ENCODE measurements around the gene APOBR.
A peak's percentile ranks its signal among the peaks of the same experiment; 100 is the strongest.
"Not testable (repeated sequence)": the region's sequence is repeated elsewhere in the genome, so short reads cannot be mapped to it uniquely, and the experiment has no call there.

Gene APOBR

DNA sequence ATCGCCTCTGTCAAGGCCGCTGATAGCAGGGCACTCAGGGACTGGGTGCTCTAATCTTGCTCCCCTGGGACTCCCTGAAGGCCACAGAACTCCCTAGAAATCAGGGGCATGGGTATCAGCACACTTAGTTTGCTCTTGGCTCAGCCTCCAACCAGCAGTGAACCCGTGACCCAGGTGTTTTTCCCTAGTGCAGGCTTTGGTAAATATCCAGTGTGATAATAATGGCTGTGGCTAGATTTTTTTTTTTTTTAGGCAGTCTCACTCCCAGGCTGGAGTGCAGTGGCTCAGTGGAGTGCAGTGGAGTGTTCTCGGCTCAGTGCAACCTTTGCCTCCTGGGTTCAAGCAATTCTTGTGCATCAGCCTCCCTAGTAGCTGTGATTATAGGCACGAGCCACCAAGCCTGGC is 34.0 kb downstream of the APOBR start:
- no peak for DNase-seq

DNA sequence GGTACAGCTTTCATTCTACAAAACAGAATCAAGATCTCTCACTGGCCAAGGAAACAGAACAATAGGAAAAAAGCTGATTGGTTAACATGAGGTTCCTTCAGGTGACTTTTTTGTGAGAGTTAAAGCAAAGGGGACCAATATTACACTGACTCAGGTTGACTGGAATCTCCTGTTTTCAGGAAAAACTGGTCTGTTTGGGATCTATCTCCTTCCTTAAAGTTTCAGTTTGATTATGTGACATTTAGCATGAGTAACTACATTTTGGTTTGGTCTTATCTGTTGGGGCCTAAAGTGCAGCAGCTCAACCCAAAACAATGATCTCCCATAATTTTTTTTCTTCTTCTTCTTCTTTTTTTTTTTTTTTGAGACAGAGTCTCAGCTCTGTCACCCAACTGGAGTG is 34.7 kb downstream of the APOBR start:
- no peak for DNase-seq

DNA sequence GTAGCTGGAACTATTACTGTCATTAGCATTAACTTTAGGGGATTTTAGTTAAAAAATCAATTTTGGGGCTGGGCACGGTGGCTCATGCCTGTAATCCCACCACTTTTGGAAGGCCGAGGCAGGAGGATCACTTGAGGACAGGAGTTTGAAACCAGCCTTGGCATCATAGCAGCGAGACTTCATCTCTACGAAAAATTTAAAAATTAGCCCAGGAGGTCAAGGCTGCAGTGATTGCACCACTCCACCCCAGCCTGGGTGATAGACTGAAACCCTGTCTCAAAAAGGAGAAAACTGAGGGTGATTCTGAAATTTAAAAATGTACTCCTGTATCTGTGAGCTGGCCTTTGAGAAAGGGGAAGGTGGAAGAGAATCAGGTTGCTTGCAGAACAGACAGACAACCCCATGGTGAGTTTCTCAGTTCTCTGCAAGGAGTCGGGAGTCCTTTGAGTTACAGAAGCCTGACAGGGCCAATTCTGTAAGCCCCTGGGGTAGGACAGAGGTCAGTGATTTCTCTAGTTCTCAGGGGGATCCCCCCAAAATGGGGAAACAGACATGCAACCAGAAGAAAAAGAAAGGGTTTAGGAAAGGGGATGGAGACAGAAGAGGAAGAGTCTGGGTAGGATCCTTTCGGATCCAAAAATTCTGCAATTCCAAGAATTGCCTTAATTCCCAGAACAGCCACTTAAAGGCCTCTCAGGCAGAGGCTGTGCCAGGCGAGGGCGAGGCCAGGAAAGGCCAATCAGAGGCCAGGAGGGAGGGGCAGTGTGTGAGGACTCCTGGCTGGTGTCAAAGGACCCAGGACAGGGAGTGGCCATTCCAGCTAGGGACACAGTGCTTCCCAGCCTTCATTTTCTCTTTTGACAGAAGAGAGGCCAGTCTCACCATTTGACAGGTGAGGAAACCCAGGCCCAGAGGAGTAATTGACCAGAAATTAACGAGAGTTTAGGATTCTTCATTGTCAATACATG is 37.6 kb downstream of the APOBR start:
- no peak for DNase-seq

DNA sequence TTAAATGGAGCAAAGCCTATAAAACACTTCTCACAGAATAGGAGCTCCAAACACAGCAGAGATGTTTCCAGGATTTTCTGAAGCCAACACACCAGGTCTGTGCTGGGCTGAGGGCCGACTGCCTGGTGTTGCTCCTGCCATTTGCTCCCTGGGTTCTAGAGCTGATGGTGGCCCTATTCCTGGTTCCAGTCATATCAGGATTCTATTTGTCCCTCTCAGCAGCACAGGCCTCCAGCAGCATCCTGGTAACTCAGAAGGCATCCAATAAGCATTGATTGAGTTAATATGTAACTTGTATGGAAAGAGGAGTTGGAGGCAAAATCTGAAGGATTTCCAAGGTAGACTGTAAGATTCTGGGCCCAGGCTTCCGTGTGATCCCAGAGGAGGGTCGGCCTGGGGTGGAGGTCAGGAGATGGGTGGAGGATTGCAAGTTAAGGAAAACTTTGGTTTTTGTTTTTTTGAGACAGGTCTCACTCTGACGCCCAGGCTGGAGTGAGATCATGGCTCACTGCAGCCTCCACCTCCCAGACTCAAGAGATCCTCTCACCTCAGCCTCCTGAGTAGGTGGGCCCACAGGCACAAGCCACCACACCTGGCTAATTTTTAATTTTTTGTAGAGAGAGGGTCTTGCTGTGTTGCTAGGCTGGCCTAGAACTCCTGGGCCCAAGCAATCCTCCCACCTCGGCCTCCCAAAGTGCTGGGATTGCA is 38.7 kb downstream of the APOBR start:
- no peak for DNase-seq

DNA sequence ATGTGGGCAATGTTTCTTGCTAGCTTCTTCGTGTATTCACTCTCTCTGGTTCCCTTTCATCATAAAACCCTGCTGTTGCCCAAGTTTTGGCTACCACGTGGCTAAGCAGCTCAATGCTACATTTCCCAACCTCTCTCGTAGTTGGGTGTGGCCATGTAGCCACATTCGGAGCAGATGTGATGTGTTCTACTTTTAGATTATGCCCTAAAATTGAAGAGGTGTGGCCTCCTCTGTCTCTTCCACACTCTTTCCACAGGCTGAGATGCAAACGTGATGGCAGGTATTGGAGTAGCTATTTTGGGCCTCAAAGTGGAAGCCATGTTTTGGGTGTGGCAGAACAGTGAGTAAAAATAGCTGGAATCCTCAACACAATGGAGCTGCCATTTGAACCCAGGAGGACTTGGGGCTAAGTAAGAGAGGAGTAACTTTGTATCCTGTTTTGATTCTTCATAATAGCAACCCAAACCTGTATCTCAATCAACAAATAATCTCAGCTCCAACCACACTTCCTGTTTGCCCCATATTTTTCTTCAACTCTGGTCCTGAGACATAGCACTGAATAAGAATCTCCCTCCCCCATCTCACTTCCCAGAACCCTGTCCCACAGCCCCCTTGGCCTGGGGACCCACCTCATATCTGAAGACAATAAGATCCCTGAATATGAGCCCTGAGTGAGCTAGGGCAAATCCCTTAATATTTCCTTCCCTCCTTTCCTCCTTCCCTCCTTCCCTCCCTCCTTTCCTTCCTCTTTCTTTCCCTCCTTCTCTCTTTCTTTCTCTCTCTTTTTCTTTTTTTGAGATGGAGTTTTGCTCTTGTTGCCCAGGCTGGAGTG is 40.3 kb downstream of the APOBR start:
- peak; percentile 38 to 67 for DNase-seq

DNA sequence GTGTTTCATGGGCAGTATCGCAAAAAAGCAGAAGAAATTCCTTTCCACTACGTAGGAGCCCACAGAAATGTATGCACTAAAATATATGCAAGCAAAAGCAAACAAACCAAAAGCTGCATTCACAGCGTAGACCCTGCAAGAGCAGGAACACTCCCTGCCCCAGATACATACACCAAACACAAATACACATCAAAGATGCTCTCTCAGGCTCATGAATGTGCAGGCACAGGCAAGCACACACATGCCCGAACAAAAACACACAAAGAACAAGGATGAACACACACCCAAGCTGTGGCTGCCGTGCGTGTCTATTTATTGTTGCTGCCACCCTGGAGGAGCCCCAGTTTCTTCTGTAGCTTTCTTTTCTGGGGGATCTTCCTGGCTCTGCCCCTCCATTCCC is 42.6 kb downstream of the APOBR start:
- DNase-seq: no peak

DNA sequence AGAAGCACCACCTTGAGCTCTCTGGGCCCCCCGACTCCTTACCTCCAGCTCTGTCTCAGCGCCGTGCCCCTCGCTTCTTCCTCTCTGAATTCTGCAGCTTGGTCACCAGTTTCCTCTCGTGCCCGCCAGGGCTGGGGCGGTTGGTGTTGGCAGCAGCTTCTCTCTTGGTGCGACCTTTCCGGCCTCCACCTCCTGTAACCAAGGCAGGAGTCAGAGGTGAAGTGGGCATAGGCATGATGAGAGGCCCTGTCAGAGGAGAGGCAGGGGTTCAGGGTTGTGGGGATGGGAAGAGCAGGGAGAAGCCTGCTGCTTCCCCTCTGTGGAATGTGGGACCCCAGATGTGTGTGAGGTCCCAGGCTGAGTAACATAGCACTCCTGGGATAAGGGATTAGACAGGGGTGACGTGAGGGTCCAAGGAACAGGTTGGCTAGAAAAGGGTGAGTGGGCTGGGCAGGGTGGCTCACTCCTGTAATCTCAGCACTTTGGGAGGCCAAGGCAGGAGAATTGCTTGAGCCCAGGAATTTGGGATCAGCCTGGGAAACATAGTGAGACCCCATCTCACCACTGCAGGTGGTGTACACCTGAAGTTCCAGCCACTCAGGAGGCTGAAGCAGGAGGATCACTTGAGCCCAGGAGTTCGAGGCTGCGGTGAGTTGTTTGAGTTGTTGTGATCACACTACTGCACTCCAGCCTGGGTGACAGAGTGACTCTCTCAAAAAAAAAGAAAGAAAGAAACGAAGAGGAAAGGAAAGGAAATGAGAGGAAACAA is 43.7 kb downstream of the APOBR start:
- no peak for DNase-seq

DNA sequence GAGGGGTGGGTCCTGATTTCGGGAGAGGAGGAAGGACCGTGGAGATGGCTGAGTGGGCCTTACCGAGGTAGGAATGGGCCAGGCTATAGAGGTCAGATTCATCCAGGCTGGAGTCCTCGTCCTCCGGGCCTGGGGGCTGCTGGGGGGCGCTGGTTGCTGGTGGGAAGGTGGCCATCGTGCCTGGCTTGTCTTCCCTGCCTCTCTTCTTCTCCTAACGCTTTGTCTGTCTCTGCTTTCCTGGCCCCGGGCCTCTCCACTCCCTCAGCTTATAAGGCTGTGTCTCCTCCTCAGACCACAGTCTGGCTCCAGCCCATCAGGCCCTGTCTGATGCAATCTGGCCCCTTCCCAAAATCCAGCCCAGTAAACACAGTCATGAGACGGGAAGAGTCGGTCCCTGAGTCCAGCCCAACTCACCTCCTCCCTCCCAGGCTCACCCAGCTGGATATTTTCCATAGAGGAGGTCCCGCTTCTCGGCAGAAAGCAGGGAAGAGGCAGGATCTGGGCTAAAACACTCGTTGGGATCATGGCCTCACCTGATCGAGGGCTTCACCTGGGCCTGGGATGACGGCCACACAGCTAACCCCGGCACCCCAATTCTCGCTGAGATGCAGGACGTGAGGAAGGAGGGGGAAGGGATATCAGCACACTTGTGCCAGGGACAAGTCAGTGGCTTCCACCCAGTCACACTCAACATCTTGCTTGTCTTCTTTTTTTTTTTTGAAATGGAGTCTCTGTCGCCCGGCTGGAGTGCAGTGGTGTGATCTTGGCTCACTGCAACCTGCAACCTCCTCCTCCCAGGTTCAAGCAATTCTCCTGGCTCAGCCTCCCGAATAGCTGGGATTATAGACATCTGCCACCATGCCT is 44.5 kb downstream of the APOBR start, which contains the start of gene NUPR1:
Gene NUPR1, minus strand, starts transcription at position 242 of the 864 bp plus-strand sequence. Its CDS starts 67 bp downstream, at position 175.
- no peak for DNase-seq

DNA sequence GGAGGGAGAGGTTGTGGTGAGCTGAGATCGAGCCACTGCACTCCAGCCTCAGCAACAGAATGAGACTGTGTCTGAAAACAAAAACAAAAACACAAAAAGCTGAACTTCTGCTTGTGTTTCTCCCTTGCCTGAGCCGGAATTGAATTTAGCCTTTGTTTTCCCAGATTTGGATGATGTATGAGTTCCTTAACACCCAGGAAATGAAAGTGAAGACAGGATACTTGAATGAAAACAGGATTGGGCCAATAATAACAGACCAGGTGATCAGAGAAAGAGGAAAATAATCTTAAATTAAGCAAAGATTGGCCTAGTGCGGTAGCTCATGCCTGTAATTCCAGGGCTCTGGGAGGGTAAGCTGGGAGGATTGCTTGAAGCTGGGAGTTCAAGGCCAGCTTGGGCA is 45.9 kb downstream of the APOBR start:
- no peak for DNase-seq

DNA sequence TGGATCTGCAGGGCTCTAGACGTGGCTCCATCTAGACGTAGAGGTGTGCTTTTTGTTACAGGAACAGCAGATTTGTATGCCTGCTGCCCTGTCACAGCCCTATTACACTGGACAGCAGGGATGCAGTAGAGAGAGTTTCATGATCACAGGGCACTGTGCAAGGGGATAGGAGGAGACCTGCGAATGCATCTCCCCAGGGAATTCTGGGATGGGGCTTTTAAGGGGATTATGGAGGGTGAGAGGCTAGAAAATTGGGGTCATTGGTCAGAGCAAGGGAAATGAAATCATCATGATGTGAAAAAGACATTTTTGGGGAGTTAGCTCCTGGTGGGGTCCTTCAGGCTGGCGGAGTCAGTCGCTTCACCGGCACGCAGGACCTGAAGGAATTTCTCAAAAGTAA is 48.2 kb downstream of the APOBR start:
- DNase-seq: no peak

DNA sequence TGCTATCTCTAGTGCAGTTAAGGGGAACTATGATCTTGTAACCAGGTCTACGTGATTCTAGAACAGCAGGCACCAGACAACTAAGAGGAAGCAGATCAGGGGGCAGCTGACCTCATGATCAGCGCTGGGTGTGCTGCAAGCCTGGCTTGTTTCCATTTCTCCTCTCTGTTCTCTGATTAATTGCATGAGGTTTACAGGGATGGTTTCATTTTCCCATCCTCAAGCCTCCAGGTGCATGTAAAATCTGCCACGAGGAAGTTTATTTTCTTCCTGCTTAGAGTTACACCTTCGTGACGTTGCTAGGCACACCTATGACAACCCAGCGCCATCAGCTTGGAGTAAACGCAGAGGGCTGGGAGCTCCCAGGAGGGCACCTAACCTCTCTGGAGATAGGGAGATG is 48.6 kb downstream of the APOBR start:
- DNase-seq: peak; percentile 26 to 50

DNA sequence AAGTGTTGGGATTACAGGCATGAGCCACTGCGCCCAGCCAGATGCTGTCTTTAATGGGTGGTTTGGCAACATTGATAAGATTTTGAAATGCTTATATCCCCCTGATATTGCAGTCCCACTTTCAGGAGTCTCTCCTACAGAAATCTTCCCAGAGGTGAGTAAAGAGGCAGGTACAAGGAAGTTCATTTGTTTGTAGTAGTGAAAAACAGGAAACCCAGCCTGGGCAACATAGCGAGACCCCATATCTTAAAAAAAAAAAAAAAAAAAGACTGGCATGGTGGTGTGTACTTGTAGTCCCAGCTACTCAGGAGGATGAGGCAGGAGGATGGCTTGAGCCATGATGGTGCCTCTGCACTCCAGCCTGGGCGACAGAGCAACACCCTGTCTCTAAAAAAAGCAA is 50.6 kb downstream of the APOBR start:
- DNase-seq: no peak

DNA sequence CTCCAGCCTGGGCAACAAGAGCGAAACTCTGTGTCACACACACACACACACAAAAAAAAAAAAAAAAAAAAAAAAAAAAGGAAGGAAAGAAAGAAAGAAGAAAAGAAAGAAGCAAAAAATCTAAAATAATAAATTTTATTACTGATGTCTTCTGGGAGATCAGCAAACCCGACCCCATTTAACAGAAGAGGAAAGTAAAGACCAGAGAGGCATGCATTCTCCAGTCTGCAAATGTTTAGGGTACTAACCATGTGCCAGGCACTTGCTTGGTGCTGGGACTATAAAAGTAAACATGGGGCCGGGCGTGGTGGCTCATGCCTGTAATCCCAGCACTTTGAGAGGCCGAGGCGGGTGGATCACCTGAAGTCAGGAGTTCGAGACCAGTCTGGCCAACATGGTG is 51.5 kb downstream of the APOBR start:
- not testable (repeated sequence) for DNase-seq

DNA sequence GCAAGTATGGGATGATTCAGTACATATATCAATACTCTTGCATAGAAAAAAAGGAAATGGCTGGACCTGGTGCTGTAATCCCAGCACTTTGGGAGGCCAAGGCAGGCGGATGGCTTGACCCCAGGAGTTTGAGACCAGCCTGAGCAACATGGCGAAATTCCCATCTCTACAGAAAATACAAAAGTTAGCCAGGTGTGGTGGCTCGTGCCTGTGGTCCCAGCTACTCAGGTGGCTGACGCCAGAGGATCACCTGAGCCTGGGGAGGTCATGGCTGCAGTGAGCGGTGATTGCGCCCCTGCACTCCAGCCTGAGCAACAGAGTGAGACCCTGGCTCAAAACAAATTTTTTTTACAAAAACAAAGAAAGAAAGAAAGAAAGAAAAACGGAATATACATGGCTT is 52.2 kb downstream of the APOBR start:
- no peak for DNase-seq

DNA sequence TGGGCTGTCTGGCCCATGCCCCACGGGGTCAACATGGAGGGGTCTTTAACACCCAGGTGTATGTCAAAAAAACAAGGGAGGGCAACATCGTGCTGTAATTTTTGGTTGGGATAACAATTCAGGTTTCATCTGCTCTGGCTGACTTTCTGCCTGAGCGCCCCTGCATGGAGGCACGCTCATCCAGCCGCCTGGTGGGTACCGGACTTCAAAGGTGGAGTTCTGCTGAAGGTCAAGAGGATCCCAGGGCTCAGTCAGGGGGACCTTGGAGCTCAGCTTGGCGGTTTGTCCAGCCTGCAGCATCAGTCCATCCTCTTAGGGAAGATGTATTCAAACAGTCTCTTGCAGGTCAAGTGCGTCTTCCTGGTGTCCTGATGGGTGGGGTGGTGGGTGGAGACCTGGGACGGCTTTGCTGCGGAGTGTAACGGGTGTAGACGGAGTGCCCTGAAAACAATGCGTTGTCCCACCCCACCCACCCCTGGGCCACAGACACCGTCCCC is 53.9 kb downstream of the APOBR start:
- DNase-seq: no peak

Data from CD4-positive, alpha-beta T cell treated with Interferon alpha-2 for 1 hour (primary cell).